SK-N-SH treated with all-trans-retinoic acid at 6 μM for 48 hours (cell line): Measurements from ENCODE around the gene PKP4.

Experiments used
- CSRNP3 ChIP-seq: fragments of 250-450 bp; sonication (Bioruptor Pico); IDR thresholded peaks from 2 replicates; pipeline ENCODE4 v1.5.1; 2021; ENCODE audit warnings: mild to moderate bottlenecking, moderate library complexity
- PATZ1 ChIP-seq: fragments of 250-450 bp; sonication (Bioruptor Pico); IDR thresholded peaks from 2 replicates; pipeline ENCODE4 v1.8.0; 2020; ENCODE audit warnings: mild to moderate bottlenecking, moderate library complexity, borderline replicate concordance
- TSHZ2 ChIP-seq: fragments of 250-450 bp; sonication (Bioruptor Pico); IDR thresholded peaks from 2 replicates; pipeline ENCODE4 v1.5.0; 2020; ENCODE audit warnings: mild to moderate bottlenecking, moderate library complexity
- ZNF8 ChIP-seq: fragments of 450-650 bp; formaldehyde crosslinking; IDR thresholded peaks from 2 replicates; pipeline ENCODE4 v1.5.0; 2020; ENCODE audit warnings: mild to moderate bottlenecking, moderate library complexity

GRCh38 chr2:158656492-158657229, 199.9 kb downstream of the PKP4 start:
- TF ChIP-seq TSHZ2 (CRISPR knock-in tag) (no peak), ZNF8 (CRISPR knock-in tag) (no peak), CSRNP3 (no peak), PATZ1 (CRISPR knock-in tag) (no peak)
